Measurements from ENCODE around the gene ASCC3.

DNA sequence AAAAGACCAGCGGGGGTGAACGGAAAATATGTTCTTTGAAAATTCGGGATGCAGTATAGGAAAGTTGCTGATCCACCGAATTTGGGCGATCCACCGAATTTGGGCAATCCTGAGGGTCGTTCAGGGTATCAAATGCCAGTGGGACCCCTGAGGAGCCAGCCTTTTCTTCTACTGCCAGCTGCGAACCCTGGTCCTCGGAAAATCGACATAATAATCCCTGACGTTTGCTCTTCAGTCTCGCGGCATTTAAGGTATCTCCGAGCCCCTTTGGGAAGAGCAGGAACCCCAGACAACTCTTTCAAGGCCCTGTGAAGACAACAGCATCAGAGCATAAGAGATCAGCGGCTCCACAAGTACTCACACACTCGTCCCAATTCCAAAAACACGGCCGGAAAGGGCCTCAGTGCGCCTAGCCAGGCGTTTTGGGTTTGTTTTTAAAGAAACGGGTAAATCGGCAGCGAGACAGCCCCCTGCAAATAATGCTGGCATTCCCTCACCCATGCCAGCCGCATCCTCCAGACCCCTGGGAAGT lies 417.4 kb downstream of the ASCC3 start:
- TF ChIP-seq CTCF (conservative IDR thresholded peaks at IDR 0.05; ENCODE audit: low read length) (no peak), EZH2phosphoT487 (IDR thresholded peaks at IDR 0.05; ENCODE audit: borderline replicate concordance) (no peak)

All from Loucy (cell line).